HG03521 (cell line): ENCODE results near the gene SF3B6.
"Not testable (repeated sequence)": the region's sequence is repeated elsewhere in the genome, so short reads cannot be mapped to it uniquely, and the experiment has no call there.

ENCODE experiments used
- ATAC-seq: cut with Tn5 transposase; IDR thresholded peaks from one replicate; pipeline ENCODE4 v1.9.1; 2021; ENCODE audit warnings: mild to moderate bottlenecking, moderate library complexity; ENCODE audit not compliant: unreplicated experiment

SF3B6 gene

GRCh38 chr2:24095171-24095677 lies 19.1 kb upstream of the SF3B6 start:
- not testable (repeated sequence) for ATAC-seq

GRCh38 chr2:24093270-24093669 lies 17.1 kb upstream of the SF3B6 start:
- not testable (repeated sequence) for ATAC-seq

- ATAC-seq, result no peak
Observed at GRCh38 chr2:24088821-24089359, 12.8 kb upstream of the SF3B6 start.

- ATAC-seq, result no peak
Observed at GRCh38 chr2:24087032-24087431, 10.9 kb upstream of the SF3B6 start.

GRCh38 chr2:24086241-24086640 lies 10.1 kb upstream of the SF3B6 start:
- no peak for ATAC-seq

- no peak for ATAC-seq
Observed at GRCh38 chr2:24085200-24085489, 9.0 kb upstream of the SF3B6 start.

- peak; percentile 69 for ATAC-seq
Observed at GRCh38 chr2:24084386-24085199, 8.5 kb upstream of the SF3B6 start, which contains the start of gene TP53I3. TSS of gene TP53I3 (minus strand) at chr2:24084834. CDS start at chr2:24084326, 508 bp downstream.

GRCh38 chr2:24083567-24084385 lies 7.7 kb upstream of the SF3B6 start:
- ATAC-seq, result peak; percentile 61

- no peak for ATAC-seq
Observed at GRCh38 chr2:24082787-24083566, 6.9 kb upstream of the SF3B6 start.

GRCh38 chr2:24080701-24081100 lies 4.6 kb upstream of the SF3B6 start:
- no peak for ATAC-seq

- no peak for ATAC-seq
Observed at GRCh38 chr2:24077879-24078278, 1.8 kb upstream of the SF3B6 start.

GRCh38 chr2:24077535-24077877 lies 1.4 kb upstream of the SF3B6 start:
- ATAC-seq, result no peak

GRCh38 chr2:24076849-24077534 lies 866 bp upstream of the SF3B6 start:
- peak; percentile 7 for ATAC-seq

GRCh38 chr2:24075259-24075658 lies 867 bp downstream of the SF3B6 start:
- ATAC-seq, result no peak

GRCh38 chr2:24073816-24074215 lies 2.3 kb downstream of the SF3B6 start:
- ATAC-seq, result no peak

- ATAC-seq, result no peak
Observed at GRCh38 chr2:24072259-24072658, 3.9 kb downstream of the SF3B6 start.

- no peak for ATAC-seq
Observed at GRCh38 chr2:24065341-24065740, 10.8 kb downstream of the SF3B6 start.

GRCh38 chr2:24058564-24059271 lies 17.4 kb downstream of the SF3B6 start:
- no peak for ATAC-seq

GRCh38 chr2:24055750-24056149 lies 20.4 kb downstream of the SF3B6 start:
- ATAC-seq, result no peak
